Measurements from ENCODE around the gene CDC42BPB. TPM values are rescaled to one million over a fixed set of nuclear protein-coding genes. Genes with fewer than 3 reads are reported as not detected.
"Not testable (repeated sequence)": the region's sequence is repeated elsewhere in the genome, so short reads cannot be mapped to it uniquely, and the experiment has no call there.

The CDC42BPB gene
- total RNA-seq, 4 donors from 2014 or later = 105 to 178 (median 107) TPM

DNA sequence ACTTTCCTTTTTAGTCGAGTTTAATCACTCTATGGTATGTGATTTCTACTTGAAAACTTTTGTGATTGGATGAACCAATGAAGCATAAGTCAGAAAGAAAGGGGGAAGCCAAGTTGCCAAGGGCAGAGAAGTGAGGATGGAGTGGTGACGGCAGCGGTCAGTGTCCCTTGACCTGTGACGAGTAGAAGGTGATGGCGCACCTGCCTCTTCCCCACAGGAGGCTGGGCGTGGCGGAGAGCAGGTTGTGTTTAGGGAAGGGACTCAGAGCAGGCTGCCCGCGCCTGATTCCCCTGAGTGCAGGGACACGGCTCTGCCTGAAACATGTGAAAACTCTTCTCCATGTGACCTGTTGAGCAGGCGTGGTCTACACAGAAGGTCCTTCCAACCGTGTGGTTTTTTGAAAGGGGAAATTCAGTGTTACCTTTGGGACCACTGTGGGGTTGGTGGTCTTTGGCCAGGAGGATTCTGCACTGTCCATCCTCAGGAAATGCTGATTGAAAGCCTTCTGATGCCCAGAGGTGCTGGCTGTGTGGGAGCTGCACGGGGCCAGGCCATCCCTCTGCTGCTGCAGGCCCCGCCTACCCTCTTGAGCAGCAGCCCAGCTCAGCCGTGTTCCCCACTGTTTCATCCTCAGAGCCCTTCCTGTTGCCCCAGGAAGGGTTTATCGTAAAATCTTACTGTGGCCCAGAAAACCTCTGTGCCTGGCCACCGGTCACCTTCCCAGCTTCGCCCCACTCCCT lies 158.4 kb downstream of the CDC42BPB start:
- WGBS = 95% methylated on average over 17 of the region's 18 CpGs
- H3K9me3 ChIP-seq = no peaks in the 10 kb centered on the region
- peaks cover 39% of the 10 kb centered on the region for H3K36me3 ChIP-seq
- H3K27ac ChIP-seq = no peak overlapping the region
- no peaks in the 10 kb centered on the region for H3K27me3 ChIP-seq
- no peaks in the 10 kb centered on the region for H3K4me1 ChIP-seq
- DNase-seq (ENCODE audit: low spot score in 2 of 2) = no peak
- H3K4me3 ChIP-seq = no peak overlapping the region
- TF ChIP-seq POLR2A (IDR thresholded peaks at IDR 0.05) (no peak), POLR2AphosphoS5 (IDR thresholded peaks at IDR 0.05) (no peak), EP300 (IDR thresholded peaks at IDR 0.05) (no peak)
- TF ChIP-seq, protein P1, sequence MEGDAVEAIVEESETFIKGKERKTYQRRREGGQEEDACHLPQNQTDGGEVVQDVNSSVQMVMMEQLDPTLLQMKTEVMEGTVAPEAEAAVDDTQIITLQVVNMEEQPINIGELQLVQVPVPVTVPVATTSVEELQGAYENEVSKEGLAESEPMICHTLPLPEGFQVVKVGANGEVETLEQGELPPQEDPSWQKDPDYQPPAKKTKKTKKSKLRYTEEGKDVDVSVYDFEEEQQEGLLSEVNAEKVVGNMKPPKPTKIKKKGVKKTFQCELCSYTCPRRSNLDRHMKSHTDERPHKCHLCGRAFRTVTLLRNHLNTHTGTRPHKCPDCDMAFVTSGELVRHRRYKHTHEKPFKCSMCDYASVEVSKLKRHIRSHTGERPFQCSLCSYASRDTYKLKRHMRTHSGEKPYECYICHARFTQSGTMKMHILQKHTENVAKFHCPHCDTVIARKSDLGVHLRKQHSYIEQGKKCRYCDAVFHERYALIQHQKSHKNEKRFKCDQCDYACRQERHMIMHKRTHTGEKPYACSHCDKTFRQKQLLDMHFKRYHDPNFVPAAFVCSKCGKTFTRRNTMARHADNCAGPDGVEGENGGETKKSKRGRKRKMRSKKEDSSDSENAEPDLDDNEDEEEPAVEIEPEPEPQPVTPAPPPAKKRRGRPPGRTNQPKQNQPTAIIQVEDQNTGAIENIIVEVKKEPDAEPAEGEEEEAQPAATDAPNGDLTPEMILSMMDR (IDR thresholded peaks at IDR 0.05) = no peak

DNA sequence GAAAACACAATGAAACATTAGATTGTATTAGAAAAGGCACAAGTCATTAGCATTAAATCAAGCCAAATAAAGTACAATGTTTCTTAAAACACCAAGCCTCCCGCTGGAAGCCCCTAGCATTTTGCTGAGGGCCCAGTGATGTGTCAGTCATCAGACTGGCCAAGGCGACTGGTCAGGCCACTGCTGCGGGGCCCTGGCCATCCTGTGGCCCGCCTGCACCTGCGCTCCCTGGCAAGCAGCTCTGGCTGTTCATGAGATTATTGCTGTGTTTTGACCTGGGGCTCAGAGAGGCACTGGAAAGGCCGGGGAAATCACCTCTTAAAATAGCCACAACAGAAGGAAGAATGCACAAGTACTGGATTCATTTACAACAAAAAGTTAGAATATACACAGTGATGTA lies 159.1 kb downstream of the CDC42BPB start:
- H3K27ac ChIP-seq = no peak overlapping the region
- no peaks in the 10 kb centered on the region for H3K9me3 ChIP-seq
- H3K4me3 ChIP-seq = no peak overlapping the region
- H3K4me1 ChIP-seq = no peaks in the 10 kb centered on the region
- TF ChIP-seq POLR2AphosphoS5 (IDR thresholded peaks at IDR 0.05) (no peak), EP300 (IDR thresholded peaks at IDR 0.05) (no peak), POLR2A (IDR thresholded peaks at IDR 0.05) (no peak)
- TF ChIP-seq, protein P1 (IDR thresholded peaks at IDR 0.05) = no peak
- no peak for DNase-seq (ENCODE audit: low spot score in 2 of 2)
- H3K36me3 ChIP-seq = peaks cover 32% of the 10 kb centered on the region
- H3K27me3 ChIP-seq = no peaks in the 10 kb centered on the region
- 89% methylated on average over 6 of the region's 6 CpGs for WGBS

DNA sequence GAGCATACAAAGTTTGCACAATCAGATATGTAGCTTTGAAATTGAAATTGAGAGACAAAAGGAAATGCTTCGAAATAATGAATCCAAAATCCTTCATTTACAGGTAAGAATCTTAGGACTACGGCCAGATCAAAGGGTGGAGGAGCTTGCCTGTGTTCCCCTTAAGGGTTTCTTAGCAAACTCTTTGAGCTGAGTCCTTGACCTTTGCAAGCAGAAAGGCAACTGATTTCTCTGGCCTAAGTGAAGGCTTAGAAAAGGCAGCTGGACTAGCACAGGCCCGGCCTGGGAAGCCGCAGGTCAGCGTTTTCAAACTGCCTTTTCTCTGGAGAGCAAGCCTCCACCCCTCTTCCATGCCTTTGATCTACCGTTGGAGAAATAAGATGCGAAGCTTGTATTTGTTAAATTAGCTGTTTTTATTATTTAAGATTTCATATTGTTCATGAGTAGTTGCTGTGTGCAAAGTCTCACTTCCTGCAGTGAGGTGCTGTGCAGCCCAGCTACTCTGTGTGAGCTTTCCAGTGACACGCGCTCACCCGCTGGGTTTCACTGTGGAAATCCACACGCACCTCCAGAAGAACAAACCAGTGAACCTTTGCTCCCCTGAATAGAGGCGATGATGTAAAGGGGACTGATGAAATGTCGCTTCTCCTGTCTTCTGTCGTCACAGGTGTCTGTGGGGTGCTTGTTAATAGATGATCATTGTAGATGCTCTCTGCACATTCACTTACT lies 159.9 kb downstream of the CDC42BPB start:
- TF ChIP-seq EP300 (IDR thresholded peaks at IDR 0.05) (no peak), POLR2AphosphoS5 (IDR thresholded peaks at IDR 0.05) (no peak)
- TF ChIP-seq, protein P1 (IDR thresholded peaks at IDR 0.05) = no peak
- H3K4me1 ChIP-seq = peaks cover 3% of the 10 kb centered on the region
- H3K9me3 ChIP-seq = no peaks in the 10 kb centered on the region
- no peaks in the 10 kb centered on the region for H3K27me3 ChIP-seq
- DNase-seq (ENCODE audit: low spot score in 2 of 2) = no peak
- WGBS = 91% methylated on average over 14 of the region's 14 CpGs
- H3K4me3 ChIP-seq = no peak overlapping the region
- H3K36me3 ChIP-seq = peaks cover 28% of the 10 kb centered on the region
- H3K27ac ChIP-seq = no peak overlapping the region

DNA sequence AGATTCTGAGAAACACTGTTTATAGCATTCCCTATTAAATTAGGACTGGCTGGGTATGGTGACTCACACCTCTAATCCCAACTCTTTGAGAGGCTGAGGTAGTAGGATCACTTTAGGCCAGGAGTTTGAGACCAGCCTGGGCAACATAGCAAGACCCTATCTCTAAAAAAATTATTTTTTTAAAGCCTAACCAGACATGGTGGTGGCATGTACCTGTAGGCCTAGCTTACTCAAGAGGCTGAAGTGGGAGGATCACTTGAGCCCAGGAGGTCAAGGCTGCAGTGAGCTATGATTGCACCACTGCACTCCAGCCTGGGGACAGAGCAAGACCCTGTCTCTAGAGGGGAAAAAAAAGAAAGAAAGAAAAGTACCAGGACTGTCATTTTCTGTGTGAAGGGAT lies 160.6 kb downstream of the CDC42BPB start:
- H3K36me3 ChIP-seq = peaks cover 28% of the 10 kb centered on the region
- not testable (repeated sequence) for H3K27me3 ChIP-seq; H3K4me3 ChIP-seq; H3K4me1 ChIP-seq; DNase-seq (ENCODE audit: low spot score in 2 of 2); H3K27ac ChIP-seq; H3K9me3 ChIP-seq

DNA sequence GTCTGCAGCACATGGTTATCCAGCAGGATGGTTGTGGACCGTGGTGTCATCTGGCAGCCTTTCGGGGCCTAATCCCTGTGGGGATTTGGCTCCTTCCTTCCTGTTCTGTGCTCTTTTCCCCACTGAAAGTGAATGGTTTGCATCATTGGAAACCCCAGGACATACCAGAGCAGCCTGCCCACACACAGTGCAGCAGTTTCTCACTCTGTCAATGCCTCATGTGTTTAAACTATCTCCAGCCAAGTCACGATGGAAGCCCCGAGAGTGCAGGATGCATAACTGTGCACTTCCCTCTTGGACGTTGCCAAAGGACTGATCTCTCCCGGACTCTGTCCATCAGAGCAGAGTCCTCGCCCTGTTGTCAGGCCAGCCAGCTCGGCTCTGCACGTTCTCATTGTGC lies 163.9 kb downstream of the CDC42BPB start:
- Histone ChIP-seq H3K36me3 (peaks cover 32% of the 10 kb centered on the region), H3K27ac (no peak overlapping the region), H3K4me3 (no peak overlapping the region), H3K9me3 (no peaks in the 10 kb centered on the region), H3K4me1 (peaks cover 9% of the 10 kb centered on the region), H3K27me3 (no peaks in the 10 kb centered on the region)
- WGBS = 59% methylated on average over 9 of the region's 9 CpGs
- TF ChIP-seq POLR2AphosphoS5 (IDR thresholded peaks at IDR 0.05) (peak in 2 of 3 donors; percentile 49 to 53), POLR2A (IDR thresholded peaks at IDR 0.05) (no peak), EP300 (IDR thresholded peaks at IDR 0.05) (no peak)
- TF ChIP-seq, protein P1 (IDR thresholded peaks at IDR 0.05) = no peak
- peak in 1 of 2 donors; percentile 84 for DNase-seq (ENCODE audit: low spot score in 2 of 2)

All from suprapubic skin (tissue), 4 donors.